Umbilical cord (tissue), 2 donors: ENCODE results near the gene CHIC1. TPM values are rescaled to one million over a fixed set of nuclear protein-coding genes. Genes with fewer than 3 reads are reported as not detected.
"Not testable (repeated sequence)": the region's sequence is repeated elsewhere in the genome, so short reads cannot be mapped to it uniquely, and the experiment has no call there.

ENCODE experiments used
- DNase-seq: peaks from one replicate; pipeline ENCODE4 v3.0.0-alpha.2; 2015; ENCODE audit warnings: low spot score
- total RNA-seq: library from RNA; depleted of rRNA; stranded (reverse); fragments of >200 nt; gene quantifications from one replicate; pipeline ENCODE4 v1.2.3, GENCODE V29; 2014; ENCODE audit warnings: low replicate concordance; ENCODE audit not compliant: insufficient read depth

CHIC1 gene
- total RNA-seq = 14.4 TPM

GRCh38 chrX:73562984-73563737, at the start of gene CHIC1:
TSS of gene CHIC1 (plus strand) at chrX:73563197. CDS start at chrX:73563285, 88 bp downstream.
- DNase-seq = peak; percentile 68

- not testable (repeated sequence) for DNase-seq
These were observed 40.2 kb upstream of the CHIC1 start for GRCh38 chrX:73522823-73523222.

- no peak for DNase-seq
These were observed 38.1 kb upstream of the CHIC1 start for GRCh38 chrX:73524906-73525305.

GRCh38 chrX:73525928-73526690, 36.9 kb upstream of the CHIC1 start:
- no peak for DNase-seq

GRCh38 chrX:73531655-73532054, 31.3 kb upstream of the CHIC1 start:
- not testable (repeated sequence) for DNase-seq

- DNase-seq = no peak
These were observed 6.8 kb upstream of the CHIC1 start for GRCh38 chrX:73556159-73556558.

GRCh38 chrX:73561801-73562200, 1.2 kb upstream of the CHIC1 start:
- peak; percentile 6 for DNase-seq

GRCh38 chrX:73562458-73562857, 539 bp upstream of the CHIC1 start:
- peak; percentile 1 for DNase-seq

- DNase-seq = peak; percentile 21
These were observed 706 bp downstream of the CHIC1 start for GRCh38 chrX:73563738-73564068.

- no peak for DNase-seq
These were observed 14.4 kb downstream of the CHIC1 start for GRCh38 chrX:73577361-73577760.

GRCh38 chrX:73581002-73581628, 18.1 kb downstream of the CHIC1 start:
- DNase-seq = no peak

GRCh38 chrX:73597758-73598157, 34.8 kb downstream of the CHIC1 start:
- not testable (repeated sequence) for DNase-seq

GRCh38 chrX:73615022-73615421, 52.0 kb downstream of the CHIC1 start:
- DNase-seq = no peak

GRCh38 chrX:73641669-73642068, 78.7 kb downstream of the CHIC1 start:
- DNase-seq = not testable (repeated sequence)

GRCh38 chrX:73647212-73647611, 84.2 kb downstream of the CHIC1 start:
- DNase-seq = no peak

- DNase-seq = no peak
These were observed 84.8 kb downstream of the CHIC1 start for GRCh38 chrX:73647632-73648322.

- DNase-seq = not testable (repeated sequence)
These were observed 98.3 kb downstream of the CHIC1 start for GRCh38 chrX:73661322-73661721.

GRCh38 chrX:73668779-73669178, 105.8 kb downstream of the CHIC1 start:
- DNase-seq = no peak

- DNase-seq = no peak
These were observed 118.4 kb downstream of the CHIC1 start for GRCh38 chrX:73681408-73681807.

- DNase-seq = no peak
These were observed 120.4 kb downstream of the CHIC1 start for GRCh38 chrX:73683236-73683859.

- DNase-seq = not testable (repeated sequence)
These were observed 144.0 kb downstream of the CHIC1 start for GRCh38 chrX:73707014-73707413.
